AG09319 (cell line): ENCODE measurements around the gene TSHR.

Experiments used
- DNase-seq: peaks from one replicate; pipeline ENCODE4 v3.0.0-alpha.2; 2010; ENCODE audit warnings: low read depth; ENCODE audit errors: extremely low read depth
- TF ChIP-seq, protein P1 (sequence below): IDR thresholded peaks from 2 replicates; pipeline ENCODE4 v1.5.1; 2011; ENCODE audit warnings: low read depth, mild to moderate bottlenecking, inconsistent platforms, low read length, moderate library complexity

The TSHR gene

DNA sequence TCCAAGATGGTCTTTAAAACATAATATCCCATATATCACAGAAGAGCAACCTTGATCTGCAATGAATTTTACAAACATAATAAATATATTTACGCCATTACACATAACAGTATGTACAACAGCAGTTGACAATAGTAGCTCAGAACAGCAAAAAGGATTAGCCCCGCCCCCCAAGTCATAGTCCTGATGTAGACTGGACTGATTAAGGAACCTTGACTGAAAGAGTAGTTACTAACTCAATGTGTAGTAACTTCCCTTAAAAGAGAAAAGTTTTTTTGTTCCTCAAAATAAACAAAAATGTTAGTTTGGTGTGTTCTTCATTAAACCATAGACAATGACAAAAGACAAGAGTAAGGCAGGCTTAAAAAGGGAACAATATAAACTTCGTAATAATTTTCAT lies 220.8 kb downstream of the TSHR start:
- TF ChIP-seq, protein P1, sequence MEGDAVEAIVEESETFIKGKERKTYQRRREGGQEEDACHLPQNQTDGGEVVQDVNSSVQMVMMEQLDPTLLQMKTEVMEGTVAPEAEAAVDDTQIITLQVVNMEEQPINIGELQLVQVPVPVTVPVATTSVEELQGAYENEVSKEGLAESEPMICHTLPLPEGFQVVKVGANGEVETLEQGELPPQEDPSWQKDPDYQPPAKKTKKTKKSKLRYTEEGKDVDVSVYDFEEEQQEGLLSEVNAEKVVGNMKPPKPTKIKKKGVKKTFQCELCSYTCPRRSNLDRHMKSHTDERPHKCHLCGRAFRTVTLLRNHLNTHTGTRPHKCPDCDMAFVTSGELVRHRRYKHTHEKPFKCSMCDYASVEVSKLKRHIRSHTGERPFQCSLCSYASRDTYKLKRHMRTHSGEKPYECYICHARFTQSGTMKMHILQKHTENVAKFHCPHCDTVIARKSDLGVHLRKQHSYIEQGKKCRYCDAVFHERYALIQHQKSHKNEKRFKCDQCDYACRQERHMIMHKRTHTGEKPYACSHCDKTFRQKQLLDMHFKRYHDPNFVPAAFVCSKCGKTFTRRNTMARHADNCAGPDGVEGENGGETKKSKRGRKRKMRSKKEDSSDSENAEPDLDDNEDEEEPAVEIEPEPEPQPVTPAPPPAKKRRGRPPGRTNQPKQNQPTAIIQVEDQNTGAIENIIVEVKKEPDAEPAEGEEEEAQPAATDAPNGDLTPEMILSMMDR: no peak
- DNase-seq: no peak

DNA sequence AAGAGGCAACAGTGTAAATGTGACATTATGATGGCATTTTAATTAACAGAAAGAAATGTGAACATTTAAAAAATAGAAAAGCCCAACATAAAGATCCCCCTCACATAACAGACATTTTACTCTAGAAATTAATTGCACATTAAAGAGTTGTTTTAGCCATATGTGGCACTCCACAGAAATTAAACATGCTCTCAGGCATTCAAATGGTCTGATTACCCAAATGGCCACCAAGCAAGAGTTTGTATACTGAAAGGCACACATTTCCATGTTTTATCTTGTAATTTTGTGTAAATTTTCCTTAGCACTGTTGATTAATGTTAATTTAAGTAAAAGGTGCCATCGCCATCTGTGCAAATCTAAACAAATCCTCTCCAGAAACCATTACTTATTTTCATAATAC lies 221.8 kb downstream of the TSHR start:
- TF ChIP-seq, protein P1: no peak

DNA sequence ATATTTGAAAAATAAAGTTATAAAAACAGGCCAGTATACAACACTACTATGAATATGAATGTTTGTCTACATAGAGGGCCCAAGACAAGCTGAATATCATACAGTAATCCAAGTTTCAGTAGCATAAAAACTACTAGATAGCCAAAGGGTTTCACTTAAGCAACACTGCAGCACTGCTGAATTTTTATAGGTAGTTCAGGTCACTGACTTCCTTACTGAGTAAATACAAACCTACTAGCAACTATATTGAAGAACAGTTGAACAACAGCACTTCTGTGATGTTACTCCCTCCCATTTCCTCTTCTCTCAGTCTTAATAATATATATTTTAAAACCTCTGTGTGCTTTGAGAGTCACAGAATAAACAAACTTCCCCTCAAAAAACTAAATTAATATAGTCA lies 222.6 kb downstream of the TSHR start:
- TF ChIP-seq, protein P1: no peak

More for the DNA sequence above, 221.8 kb downstream of the TSHR start:
- no peak for DNase-seq

DNA sequence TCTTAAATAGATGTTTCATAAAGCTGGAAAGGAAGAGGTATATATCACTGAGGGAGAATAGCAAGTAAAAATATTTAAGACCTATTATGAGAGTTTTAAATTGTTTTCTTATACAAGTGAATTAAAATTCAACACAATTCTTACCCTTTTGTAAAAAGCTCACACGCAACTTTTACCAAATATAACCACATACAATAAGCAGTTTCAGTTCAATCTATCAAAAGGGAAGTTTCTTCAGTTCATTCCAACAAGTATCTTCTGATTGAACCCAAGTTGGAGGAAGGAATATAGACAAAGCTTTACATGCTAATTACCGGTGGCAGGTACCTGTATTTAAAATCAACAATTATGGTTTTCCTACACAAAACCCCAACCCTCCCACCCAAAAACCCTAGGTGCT lies 224.2 kb downstream of the TSHR start:
- DNase-seq: no peak
- TF ChIP-seq, protein P1: no peak

More for the DNA sequence above, 222.6 kb downstream of the TSHR start:
- no peak for DNase-seq

DNA sequence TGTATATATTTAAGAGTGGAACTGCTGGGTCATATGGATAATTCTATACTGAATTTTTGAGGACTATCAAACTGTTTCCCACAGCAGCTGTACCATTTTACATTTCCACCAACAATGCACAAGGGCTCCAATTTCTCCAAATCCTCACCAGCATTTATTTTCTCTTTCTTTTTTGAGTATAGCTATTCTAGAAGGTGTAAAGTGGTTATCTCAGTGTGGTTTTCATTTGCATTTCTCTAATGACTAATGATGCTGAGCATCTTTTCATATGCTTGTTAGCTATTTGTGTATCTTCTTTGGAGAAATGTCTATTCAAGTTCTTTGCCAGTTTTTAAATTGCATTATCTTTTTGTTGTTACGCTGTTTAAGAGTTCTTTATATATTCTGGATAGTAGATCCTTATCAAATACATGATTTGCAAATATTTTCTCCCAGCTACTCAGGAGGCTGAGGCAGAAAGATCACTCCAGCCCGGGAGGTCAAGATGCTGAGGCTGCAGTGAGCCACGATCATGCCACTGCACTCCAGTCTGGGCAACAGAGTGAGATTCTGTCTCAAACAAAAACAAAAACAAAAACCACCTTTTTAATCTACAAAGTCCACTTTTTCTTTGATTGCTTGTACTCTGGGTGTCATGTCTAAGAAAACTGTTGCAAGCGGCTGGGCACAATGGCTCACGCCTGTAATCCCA lies 232.6 kb downstream of the TSHR start:
- DNase-seq: no peak

DNA sequence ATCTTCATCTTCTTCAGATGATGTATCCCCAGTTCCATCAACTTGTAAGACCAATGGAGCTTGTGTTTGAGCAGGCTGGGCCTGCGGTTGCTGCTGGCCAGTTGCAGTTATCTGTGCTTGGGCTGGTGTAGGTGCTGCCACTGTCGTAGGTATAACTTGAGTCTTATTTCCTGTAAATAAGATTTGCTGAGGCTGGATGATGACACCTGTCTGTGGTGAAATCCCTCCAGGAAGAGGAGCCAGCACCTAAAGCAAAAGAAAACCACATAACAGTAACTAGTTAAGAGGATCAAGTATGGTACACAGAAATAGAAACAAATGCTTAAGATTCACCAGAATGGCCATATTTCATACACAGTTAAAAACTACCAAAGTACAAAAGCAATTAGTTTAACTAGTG lies 237.2 kb downstream of the TSHR start:
- no peak for DNase-seq
- TF ChIP-seq, protein P1: no peak

More for the DNA sequence above, 232.6 kb downstream of the TSHR start:
- TF ChIP-seq, protein P1: no peak

DNA sequence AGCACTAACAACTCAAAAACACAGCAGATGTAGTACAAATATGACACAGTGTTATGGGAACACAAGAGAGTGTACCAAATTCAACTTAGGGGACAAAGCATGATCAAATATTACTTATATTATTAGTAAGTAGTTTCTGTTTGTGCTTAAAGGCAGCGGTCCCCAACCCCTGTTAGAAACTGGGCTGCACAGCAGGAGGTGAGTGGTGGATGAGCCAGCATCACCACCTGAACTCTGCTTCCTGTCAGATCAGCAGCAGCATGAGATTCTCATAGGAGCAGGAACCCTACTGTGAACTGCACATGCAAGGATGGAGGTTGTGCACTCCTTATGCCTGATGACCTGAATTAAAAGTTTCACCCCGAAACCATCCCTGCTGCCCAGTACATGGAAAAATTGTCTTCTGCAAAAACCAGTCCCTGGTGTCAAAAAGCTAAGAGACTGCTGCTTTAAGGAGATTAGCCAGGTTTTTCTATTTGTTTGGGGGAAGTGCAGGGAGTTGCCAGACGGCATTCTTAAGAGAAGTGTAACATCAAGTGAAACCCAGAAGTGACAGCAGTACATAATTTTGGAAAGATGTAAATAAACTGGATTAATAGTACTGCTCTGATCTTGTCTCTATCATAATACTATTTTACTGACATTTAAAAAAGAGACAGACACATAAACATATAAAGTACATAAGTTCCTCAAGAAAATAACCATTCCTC lies 238.7 kb downstream of the TSHR start:
- DNase-seq: no peak
- TF ChIP-seq, protein P1: no peak
